ENCODE measurements around the gene PDZK1.
"Not testable (repeated sequence)": the region's sequence is repeated elsewhere in the genome, so short reads cannot be mapped to it uniquely, and the experiment has no call there.

PDZK1 gene

DNA sequence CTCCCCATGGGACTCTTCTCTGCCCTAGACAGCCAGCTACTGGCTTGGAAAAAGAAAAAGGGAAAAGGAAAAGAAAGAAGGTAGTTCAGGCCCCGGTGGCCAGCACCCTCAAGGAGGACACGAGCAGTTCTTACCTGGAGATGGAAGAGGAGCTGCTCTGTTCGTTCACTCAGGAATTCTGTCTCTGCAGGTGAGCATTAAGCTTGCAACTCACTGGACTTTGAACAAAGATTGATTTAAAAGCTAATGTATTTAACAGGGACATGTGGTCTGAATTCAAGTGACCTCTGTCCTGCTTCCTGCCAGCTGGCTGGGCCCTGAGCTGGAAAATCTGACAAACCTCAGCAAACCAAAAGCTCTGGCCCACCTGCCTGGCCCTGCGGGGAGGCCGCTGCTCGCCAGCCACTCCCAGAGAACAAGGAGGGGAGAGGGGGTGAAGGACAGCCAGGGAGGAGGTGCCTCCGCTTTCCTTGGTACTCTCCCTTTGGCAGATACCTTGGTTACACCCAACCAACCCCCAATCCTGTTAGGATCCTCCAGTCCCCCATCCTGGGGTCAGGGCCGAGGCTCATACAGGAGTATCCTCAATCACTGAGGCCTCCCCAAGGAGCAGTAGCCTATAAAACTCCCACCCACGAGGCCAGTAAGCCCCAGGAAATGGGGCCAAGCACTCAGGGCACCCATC lies at the start of gene PDZK1:
PDZK1 (minus strand) TSS at position 186 of the 685 bp plus-strand sequence. CDS start 19,347 bp downstream, outside the sequence.
- DNase-seq: no peak

- no peak for DNase-seq
These were observed 44.4 kb upstream of the PDZK1 start for GRCh38 chr1:145751491-145752037.

GRCh38 chr1:145750426-145750825 lies 43.3 kb upstream of the PDZK1 start:
- no peak for DNase-seq

DNA sequence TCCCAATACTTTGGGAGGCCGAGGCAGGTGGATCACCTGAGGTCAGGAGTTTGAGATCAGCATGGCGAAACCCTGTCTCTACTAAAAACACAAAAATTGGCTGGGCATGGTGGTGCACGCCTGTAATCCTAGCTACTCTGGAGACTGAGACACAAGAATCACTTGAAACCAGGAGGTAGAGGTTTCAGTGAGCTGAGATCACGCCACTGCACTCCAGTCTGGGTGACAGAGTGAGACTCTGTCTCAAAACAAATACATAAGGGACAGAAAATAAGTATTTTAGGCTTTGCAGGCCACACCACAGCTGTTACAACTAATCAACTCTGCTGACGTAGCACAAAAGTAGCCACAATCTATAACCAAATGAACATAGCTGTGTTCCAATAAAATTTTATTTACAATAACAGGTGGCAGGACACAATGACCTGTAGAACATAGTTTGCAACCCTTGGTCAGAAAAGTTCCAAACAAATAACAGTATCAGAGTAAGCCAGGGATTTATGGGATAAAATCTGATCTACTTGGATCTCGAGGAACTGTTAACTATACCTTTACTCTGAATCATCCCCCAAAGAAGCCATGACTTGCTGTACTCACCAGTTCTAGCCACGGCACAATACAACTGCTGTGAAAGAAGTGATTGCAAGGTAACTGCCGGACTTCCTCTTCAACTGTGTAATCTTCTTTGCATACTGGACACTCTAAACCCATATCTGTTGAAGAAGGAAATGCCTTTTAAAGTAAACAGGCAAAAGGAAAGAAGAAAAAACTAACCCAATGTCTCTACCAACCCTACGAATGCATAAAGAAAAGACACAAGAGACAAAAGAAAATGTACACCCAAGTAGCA lies 40.5 kb upstream of the PDZK1 start:
- no peak for DNase-seq

GRCh38 chr1:145740269-145740668 lies 33.1 kb upstream of the PDZK1 start:
- no peak for DNase-seq

DNA sequence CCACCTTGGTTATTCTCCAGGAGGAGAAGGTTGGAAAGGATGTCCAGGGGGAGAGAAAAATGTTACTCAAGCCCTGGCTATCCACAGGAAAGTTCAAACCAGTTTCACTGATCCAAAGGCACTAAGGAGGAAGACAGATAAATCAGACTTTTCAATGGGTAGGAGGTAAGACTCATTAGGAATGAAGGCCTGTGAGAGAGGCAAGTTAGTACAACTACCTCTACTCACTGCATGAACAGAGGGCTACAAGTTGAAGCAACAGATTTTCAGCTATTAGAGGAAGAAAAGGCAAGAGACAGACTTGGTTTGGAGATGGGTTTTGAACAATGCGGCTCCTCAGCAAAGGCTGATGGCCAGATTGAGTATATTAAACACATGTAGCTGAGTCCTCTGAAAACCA lies 29.0 kb upstream of the PDZK1 start:
- DNase-seq: no peak

DNA sequence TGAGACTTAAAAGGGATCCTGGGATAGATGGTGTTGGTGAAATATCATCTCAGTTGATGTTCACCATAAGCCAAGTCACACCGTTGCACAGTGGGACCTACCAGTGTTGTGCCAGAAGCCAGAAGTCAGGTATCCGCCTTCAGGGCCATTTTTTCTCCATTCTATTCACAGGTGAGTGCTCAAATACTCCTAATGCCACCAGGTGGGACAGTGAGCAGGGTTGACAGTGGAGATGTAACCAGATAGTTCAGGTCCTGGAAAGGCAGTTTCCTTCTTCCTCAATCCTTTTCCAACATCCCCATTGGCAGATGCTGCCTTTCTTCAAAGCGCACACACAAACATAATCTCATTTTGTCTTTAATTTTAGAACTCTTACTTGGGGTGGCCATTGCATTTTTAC lies 23.7 kb upstream of the PDZK1 start:
- no peak for DNase-seq

GRCh38 chr1:145730467-145730866 lies 23.3 kb upstream of the PDZK1 start:
- no peak for DNase-seq

DNA sequence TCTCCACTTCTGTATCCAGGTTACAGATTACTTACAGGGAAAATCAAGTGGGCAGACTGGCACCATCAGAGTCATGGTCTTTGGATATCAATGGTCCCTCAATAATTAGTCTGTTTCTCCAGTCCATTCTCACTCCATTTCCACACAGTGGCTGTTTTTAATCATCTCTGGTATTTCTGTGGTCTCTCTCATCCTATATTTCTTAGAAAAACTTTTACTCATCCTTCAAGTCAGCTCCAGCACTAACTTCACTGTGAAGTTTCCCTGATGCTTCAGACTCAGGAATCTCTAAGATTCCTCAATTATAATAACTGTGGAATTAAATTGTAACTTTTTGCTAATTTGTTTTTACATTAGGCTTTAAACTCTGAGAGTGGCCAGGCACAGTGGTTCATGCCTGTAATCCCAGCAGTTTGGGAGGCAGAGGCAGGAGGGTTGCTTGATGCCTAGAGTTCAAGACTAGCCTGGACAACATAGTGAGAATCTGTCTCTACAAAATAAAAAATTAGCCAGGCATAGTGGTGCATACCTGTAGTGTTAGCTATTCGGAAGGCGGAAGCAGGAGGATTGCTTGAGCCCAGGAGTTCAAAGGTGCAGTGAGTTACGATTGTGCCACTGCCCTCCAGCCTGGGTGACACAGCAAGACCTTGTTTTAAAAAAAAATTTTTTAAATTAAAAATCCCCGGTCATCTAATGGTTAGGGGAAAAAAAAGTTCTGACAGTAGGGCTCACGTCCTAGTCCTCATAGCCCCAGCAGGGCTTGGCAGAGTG lies 22.7 kb upstream of the PDZK1 start:
- no peak for DNase-seq

- no peak for DNase-seq
These were observed 22.0 kb upstream of the PDZK1 start for GRCh38 chr1:145729196-145729595.

DNA sequence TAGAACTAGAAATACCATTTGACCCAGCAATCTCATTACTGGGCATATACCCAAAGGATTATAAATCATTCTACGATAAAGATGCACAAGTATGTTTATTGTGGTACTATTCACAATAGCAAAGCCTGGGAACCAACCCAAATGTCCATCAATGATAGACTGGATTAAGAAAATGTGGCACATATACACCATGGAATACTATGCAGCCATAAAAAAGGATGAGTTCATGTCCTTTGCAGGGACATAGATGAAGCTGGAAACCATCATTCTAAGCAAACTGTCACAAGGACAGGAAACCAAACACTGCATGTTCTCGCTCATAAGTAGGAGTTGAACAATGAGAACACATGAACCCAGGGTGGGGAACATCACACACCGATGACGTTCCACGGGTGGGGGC lies 19.0 kb upstream of the PDZK1 start:
- not testable (repeated sequence) for DNase-seq

- DNase-seq: peak; percentile 78
These were observed 13.9 kb upstream of the PDZK1 start for GRCh38 chr1:145720878-145721671.

GRCh38 chr1:145720556-145720877 lies 13.3 kb upstream of the PDZK1 start:
- no peak for DNase-seq

DNA sequence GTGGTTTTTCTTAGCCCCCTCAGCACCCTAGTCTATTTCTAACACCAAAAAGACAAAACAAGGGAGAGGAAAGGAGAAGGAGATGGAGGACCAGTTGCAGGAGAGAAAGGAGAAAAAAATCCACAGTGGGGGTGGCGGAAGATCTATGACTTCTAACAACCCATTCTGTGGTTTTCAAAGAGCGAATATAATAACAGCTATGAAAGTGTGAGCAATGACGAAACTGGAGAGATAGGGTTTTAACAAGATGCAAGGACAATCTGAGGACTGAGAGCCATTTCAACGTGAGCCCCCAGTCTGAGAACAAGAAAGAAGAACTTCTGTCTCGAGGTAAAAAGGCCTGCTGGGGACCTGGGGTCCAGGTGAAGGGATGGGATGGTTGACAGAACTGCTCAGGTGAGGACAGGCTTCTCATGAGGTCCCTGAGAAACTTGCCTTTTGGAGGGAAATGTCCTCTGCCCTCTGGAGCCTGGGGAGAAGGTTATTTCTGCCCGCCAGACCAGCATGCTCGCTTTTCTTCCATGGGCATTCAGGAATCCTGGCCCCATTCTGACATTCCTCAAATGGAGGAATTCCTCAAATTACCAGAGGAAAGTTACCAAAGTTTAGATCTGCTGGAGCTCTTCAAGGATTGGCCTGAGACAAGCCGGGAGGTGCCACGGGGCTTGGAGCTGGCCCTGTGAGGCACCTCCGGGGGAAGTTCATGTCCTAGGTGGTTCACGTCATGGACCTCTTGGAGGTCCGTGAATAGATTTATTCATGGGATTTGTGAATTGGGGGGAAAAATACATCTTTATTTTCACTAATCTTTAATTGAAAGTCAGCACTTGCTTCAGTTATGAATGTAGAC lies 12.3 kb upstream of the PDZK1 start, which contains the start of gene CD160:
CD160 (plus strand) TSS at position 270 of the 850 bp plus-strand sequence. CDS start 8,829 bp downstream, outside the sequence.
- peak; percentile 50 for DNase-seq

GRCh38 chr1:145718465-145718864 lies 11.3 kb upstream of the PDZK1 start:
- not testable (repeated sequence) for DNase-seq

DNA sequence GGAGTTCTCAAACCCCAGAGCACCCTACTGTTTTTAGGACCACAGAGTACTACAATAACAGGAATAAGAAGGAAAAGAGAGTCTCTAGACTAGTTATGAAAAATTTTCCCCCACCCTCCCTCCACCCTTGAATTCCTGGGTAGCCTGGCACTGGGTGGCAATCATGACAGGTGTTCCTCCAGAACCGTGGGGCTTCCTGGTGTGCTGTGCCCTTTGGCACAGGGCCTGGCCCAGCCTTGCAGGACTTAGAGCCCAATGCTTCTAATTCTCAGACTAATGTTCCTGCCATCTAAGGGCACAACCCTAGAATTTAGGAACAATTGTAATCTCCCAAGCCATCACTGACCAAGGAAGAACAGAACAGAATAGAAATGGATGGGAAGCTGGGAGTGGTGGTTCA lies 10.7 kb upstream of the PDZK1 start:
- DNase-seq: no peak

GRCh38 chr1:145716641-145717345 lies 9.6 kb upstream of the PDZK1 start:
- no peak for DNase-seq

GRCh38 chr1:145714524-145715111 lies 7.5 kb upstream of the PDZK1 start:
- DNase-seq: no peak

- no peak for DNase-seq
These were observed 4.1 kb upstream of the PDZK1 start for GRCh38 chr1:145711213-145711651.

Measured in activated CD4-positive, alpha-beta T cell treated with anti-CD3 and anti-CD28 coated beads, Interleukin-2, Interleukin-6, amounts not matched to agents 100 ng/mL and 50 ng/mL, durations not matched to agents 16 hours and 8 hours (primary cell).